ENCODE results near the gene RARRES2.

DNA sequence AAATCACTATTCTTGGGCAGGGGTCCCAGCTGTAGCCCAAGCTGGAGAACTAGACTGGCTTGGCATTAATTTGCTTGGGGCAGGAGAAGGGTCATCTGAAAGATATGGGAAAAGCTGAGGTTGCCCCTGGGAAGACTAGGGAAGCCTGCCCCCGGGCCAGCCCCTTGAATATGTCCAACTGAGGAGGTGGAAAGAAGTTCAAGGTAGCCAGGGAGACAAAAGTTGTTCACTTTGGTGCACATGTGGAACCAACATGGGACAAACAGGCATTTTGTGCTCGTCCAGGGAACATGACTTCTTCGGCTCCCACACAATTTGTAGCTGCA is 19.7 kb downstream of the RARRES2 start:
- TF ChIP-seq, protein P1, sequence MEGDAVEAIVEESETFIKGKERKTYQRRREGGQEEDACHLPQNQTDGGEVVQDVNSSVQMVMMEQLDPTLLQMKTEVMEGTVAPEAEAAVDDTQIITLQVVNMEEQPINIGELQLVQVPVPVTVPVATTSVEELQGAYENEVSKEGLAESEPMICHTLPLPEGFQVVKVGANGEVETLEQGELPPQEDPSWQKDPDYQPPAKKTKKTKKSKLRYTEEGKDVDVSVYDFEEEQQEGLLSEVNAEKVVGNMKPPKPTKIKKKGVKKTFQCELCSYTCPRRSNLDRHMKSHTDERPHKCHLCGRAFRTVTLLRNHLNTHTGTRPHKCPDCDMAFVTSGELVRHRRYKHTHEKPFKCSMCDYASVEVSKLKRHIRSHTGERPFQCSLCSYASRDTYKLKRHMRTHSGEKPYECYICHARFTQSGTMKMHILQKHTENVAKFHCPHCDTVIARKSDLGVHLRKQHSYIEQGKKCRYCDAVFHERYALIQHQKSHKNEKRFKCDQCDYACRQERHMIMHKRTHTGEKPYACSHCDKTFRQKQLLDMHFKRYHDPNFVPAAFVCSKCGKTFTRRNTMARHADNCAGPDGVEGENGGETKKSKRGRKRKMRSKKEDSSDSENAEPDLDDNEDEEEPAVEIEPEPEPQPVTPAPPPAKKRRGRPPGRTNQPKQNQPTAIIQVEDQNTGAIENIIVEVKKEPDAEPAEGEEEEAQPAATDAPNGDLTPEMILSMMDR (IDR thresholded peaks at IDR 0.05; ENCODE audit: low read depth, low read length, poor library complexity, severe bottlenecking): no peak
- TF ChIP-seq EZH2phosphoT487 (IDR thresholded peaks at IDR 0.05; ENCODE audit: borderline replicate concordance, low read length): no peak

Data from DOHH2 (cell line).